Transverse colon (tissue), 4 donors: ENCODE measurements around the gene TMEM129.

Experiments
- POLR2A ChIP-seq: fragments of 450-650 bp; IDR thresholded peaks from one replicate; pipeline ENCODE4 v1.6.1; 2016; ENCODE audit warnings: antibody characterized with exemption, mild to moderate bottlenecking, moderate library complexity
- POLR2AphosphoS5 ChIP-seq, 3 donors: sonication (generic); formaldehyde crosslinking; IDR thresholded peaks; one replicate each; pipeline ENCODE4 v1.6.1; 2016; ENCODE audit warnings: antibody characterized with exemption in 3 of 3
- TF ChIP-seq, protein P1 (sequence below), 5 experiments: fragments of 200-600 bp in 3 of 5; fragments of 450-650 bp in 2 of 5; sonication (generic) in 3 of 5; IDR thresholded peaks; 1 replicate in 2 of 5; 2 replicates in 3 of 5; pipeline ENCODE4 v1.5.1; 2016 to 2017; ENCODE audit warnings: antibody characterized with exemption in 5 of 5, inconsistent platforms in 3 of 5, mild to moderate bottlenecking in 2 of 5, moderate library complexity in 1 of 5

DNA sequence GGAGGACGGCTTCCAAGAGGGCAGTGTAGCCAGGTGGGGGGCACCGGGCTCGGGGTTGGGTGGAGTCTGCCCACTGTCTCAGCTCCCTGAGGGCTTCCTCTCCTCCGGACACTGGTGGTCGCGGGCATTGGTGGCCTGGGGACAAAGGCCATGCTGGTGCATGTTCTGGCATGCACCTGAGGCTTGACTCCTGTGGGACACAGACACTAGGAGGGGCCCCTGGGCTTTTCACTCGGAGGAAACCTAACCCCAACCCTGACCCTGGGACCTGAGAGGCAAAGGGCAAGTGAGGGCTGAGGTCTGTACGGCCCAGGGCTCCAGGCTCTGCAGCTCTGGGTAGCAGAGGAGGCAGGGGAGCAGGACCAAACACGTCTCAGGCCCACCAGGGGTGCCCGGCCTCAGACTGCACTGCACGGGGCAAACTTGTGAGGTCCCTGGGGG is 49.7 kb upstream of the TMEM129 start:
- TF ChIP-seq, protein P1, sequence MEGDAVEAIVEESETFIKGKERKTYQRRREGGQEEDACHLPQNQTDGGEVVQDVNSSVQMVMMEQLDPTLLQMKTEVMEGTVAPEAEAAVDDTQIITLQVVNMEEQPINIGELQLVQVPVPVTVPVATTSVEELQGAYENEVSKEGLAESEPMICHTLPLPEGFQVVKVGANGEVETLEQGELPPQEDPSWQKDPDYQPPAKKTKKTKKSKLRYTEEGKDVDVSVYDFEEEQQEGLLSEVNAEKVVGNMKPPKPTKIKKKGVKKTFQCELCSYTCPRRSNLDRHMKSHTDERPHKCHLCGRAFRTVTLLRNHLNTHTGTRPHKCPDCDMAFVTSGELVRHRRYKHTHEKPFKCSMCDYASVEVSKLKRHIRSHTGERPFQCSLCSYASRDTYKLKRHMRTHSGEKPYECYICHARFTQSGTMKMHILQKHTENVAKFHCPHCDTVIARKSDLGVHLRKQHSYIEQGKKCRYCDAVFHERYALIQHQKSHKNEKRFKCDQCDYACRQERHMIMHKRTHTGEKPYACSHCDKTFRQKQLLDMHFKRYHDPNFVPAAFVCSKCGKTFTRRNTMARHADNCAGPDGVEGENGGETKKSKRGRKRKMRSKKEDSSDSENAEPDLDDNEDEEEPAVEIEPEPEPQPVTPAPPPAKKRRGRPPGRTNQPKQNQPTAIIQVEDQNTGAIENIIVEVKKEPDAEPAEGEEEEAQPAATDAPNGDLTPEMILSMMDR (IDR thresholded peaks at IDR 0.05), result no peak
- TF ChIP-seq POLR2AphosphoS5 (IDR thresholded peaks at IDR 0.05) (no peak), POLR2A (no peak)
